OCI-LY3 (cell line): ENCODE data around the gene OR1K1.

Experiments
- H2AFZ ChIP-seq: fragments of 200-600, 300-600 bp; shearing (Covaris generic); 2 replicates; pipeline ENCODE4 v1.6.0; 2014; ENCODE audit warnings: antibody characterized with exemption, low read depth, low read length
- H3K27ac ChIP-seq: fragments of 200-600, 300-600 bp; sonication (generic); 2 replicates; pipeline ENCODE4 v1.5.1; 2014; ENCODE audit warnings: mild to moderate bottlenecking, low read length, moderate library complexity, mixed read lengths
- H3K27me3 ChIP-seq: fragments of 200-600, 300-600 bp; sonication (generic); 2 replicates; pipeline ENCODE4 v1.6.1; 2014; ENCODE audit warnings: low read depth, low read length, mixed read lengths
- H3K36me3 ChIP-seq: fragments of 200-600, 300-600 bp; sonication (generic); replicated peaks from 2 replicates; pipeline ENCODE3; 2014; ENCODE audit warnings: low read depth, low read length, mixed read lengths
- H3K4me1 ChIP-seq: fragments of 300-600, 200-600 bp; sonication (generic); 2 replicates; pipeline ENCODE4 v1.6.1; 2014; ENCODE audit warnings: low read length, mixed read lengths
- H3K4me2 ChIP-seq: fragments of 200-600, 300-600 bp; sonication (generic); 2 replicates; pipeline ENCODE4 v1.6.1; 2014; ENCODE audit warnings: low read length, mixed read lengths
- H3K4me3 ChIP-seq: fragments of 300-600, 200-600 bp; sonication (generic); 2 replicates; pipeline ENCODE4 v1.5.1; 2014; ENCODE audit warnings: antibody characterized with exemption, mild to moderate bottlenecking, low read length, moderate library complexity
- H3K79me2 ChIP-seq: fragments of 300-600, 200-600 bp; shearing (Covaris generic); 2 replicates; pipeline ENCODE4 v1.6.1; 2014; ENCODE audit warnings: mild to moderate bottlenecking, low read length, mixed read lengths
- H3K9ac ChIP-seq: fragments of 300-600, 200-600 bp; shearing (Covaris generic); 2 replicates; pipeline ENCODE4 v1.6.0; 2014; ENCODE audit warnings: mild to moderate bottlenecking, low read length, moderate library complexity
- H3K9me3 ChIP-seq: fragments of 200-600, 300-600 bp; shearing (Covaris generic); 2 replicates; pipeline ENCODE4 v1.6.1; 2014; ENCODE audit warnings: low read length, mixed read lengths; ENCODE audit not compliant: insufficient read depth
- H4K20me1 ChIP-seq: fragments of 200-600, 300-600 bp; sonication (generic); 2 replicates; pipeline ENCODE4 v1.6.1; 2016; ENCODE audit warnings: low read length, mixed read lengths; ENCODE audit not compliant: insufficient read depth
- EZH2phosphoT487 ChIP-seq: fragments of 200-600 bp; shearing (Covaris generic); IDR thresholded peaks from 2 replicates; pipeline ENCODE4 v1.6.1; 2018; ENCODE audit warnings: antibody characterized with exemption, mixed run types, low read depth
- TF ChIP-seq, protein P1 (sequence below): fragments of 200-600, 300-600 bp; sonication (generic); IDR thresholded peaks from 2 replicates; pipeline ENCODE4 v1.5.1; 2014; ENCODE audit warnings: antibody characterized with exemption, low read length, low read depth

The OR1K1 gene, protein sequence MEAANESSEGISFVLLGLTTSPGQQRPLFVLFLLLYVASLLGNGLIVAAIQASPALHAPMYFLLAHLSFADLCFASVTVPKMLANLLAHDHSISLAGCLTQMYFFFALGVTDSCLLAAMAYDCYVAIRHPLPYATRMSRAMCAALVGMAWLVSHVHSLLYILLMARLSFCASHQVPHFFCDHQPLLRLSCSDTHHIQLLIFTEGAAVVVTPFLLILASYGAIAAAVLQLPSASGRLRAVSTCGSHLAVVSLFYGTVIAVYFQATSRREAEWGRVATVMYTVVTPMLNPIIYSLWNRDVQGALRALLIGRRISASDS

DNA sequence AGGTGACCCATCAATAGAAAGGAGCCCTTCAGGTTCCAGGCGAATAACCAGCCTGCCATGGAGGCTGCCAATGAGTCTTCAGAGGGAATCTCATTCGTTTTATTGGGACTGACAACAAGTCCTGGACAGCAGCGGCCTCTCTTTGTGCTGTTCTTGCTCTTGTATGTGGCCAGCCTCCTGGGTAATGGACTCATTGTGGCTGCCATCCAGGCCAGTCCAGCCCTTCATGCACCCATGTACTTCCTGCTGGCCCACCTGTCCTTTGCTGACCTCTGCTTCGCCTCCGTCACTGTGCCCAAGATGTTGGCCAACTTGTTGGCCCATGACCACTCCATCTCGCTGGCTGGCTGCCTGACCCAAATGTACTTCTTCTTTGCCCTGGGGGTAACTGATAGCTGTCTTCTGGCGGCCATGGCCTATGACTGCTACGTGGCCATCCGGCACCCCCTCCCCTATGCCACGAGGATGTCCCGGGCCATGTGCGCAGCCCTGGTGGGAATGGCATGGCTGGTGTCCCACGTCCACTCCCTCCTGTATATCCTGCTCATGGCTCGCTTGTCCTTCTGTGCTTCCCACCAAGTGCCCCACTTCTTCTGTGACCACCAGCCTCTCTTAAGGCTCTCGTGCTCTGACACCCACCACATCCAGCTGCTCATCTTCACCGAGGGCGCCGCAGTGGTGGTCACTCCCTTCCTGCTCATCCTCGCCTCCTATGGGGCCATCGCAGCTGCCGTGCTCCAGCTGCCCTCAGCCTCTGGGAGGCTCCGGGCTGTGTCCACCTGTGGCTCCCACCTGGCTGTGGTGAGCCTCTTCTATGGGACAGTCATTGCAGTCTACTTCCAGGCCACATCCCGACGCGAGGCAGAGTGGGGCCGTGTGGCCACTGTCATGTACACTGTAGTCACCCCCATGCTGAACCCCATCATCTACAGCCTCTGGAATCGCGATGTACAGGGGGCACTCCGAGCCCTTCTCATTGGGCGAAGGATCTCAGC lies at the start of gene OR1K1:
TSS of gene OR1K1 (plus strand) at position 58 of the 995 bp plus-strand sequence. CDS start at position 58, 0 bp downstream.
- H3K36me3 ChIP-seq, result no peaks in the 10 kb centered on the region
- no peaks in the 10 kb centered on the region for H3K79me2 ChIP-seq
- no peak for TF ChIP-seq EZH2phosphoT487
- TF ChIP-seq, protein P1, sequence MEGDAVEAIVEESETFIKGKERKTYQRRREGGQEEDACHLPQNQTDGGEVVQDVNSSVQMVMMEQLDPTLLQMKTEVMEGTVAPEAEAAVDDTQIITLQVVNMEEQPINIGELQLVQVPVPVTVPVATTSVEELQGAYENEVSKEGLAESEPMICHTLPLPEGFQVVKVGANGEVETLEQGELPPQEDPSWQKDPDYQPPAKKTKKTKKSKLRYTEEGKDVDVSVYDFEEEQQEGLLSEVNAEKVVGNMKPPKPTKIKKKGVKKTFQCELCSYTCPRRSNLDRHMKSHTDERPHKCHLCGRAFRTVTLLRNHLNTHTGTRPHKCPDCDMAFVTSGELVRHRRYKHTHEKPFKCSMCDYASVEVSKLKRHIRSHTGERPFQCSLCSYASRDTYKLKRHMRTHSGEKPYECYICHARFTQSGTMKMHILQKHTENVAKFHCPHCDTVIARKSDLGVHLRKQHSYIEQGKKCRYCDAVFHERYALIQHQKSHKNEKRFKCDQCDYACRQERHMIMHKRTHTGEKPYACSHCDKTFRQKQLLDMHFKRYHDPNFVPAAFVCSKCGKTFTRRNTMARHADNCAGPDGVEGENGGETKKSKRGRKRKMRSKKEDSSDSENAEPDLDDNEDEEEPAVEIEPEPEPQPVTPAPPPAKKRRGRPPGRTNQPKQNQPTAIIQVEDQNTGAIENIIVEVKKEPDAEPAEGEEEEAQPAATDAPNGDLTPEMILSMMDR, result no peak
- H2AFZ ChIP-seq, result no peak within 1 kb of the TSS
- H3K9ac ChIP-seq, result no peak within 1 kb of the TSS
- H3K4me2 ChIP-seq, result no peak within 1 kb of the TSS
- H3K27ac ChIP-seq, result no peak within 1 kb of the TSS
- no peaks in the 10 kb centered on the region for H4K20me1 ChIP-seq
- H3K9me3 ChIP-seq, result no peaks in the 10 kb centered on the region
- no peaks in the 10 kb centered on the region for H3K27me3 ChIP-seq
- H3K4me1 ChIP-seq, result no peaks in the 10 kb centered on the region
- H3K4me3 ChIP-seq, result no peak within 1 kb of the TSS

DNA sequence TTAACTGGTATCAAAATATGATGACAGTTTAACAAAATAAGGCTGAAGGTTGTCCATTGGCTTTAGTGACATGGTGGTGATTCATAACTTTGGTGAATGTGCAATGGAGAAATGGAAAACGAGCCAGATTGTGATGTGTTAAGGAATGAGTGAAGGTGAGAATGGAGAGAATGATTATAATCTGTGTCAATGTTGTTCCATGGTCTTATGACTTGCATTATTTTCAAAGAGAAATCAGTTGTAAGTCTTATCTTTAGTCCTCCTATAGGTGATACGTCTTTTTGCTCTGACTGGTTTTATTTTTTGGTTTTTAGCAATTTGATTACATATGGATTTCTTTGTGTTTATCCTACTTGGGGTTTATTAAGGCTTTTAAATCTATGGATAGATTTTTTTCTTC lies 45.1 kb upstream of the OR1K1 start:
- no peak overlapping the region for H3K27ac ChIP-seq
- H3K4me2 ChIP-seq, result no peak overlapping the region
- TF ChIP-seq, protein P1, result no peak
- no peak for TF ChIP-seq EZH2phosphoT487
- H3K4me3 ChIP-seq, result no peak overlapping the region
- no peaks in the 10 kb centered on the region for H3K36me3 ChIP-seq
- H3K27me3 ChIP-seq, result 0 out of 2 replicates have a peak, but pooled peaks cover 2% of the 10 kb centered on the region
- 0 out of 2 replicates have a peak, but pooled peaks cover 4% of the 10 kb centered on the region for H3K9me3 ChIP-seq
- no peaks in the 10 kb centered on the region for H4K20me1 ChIP-seq
- no peak overlapping the region for H2AFZ ChIP-seq
- H3K4me1 ChIP-seq, result no peaks in the 10 kb centered on the region
- no peak overlapping the region for H3K9ac ChIP-seq
- H3K79me2 ChIP-seq, result no peaks in the 10 kb centered on the region

GRCh38 chr9:122767817-122768216 lies 32.1 kb upstream of the OR1K1 start:
- TF ChIP-seq, protein P1, result no peak
- TF ChIP-seq EZH2phosphoT487, result no peak
- Histone ChIP-seq H3K4me2 (no peak overlapping the region), H3K4me3 (no peak overlapping the region), H3K27me3 (0 out of 2 replicates have a peak, but pooled peaks cover 7% of the 10 kb centered on the region), H4K20me1 (no peaks in the 10 kb centered on the region), H2AFZ (no peak overlapping the region), H3K9me3 (peaks cover 4% of the 10 kb centered on the region; the same call in 1 of the 2 replicates), H3K9ac (no peak overlapping the region), H3K27ac (no peak overlapping the region), H3K4me1 (no peaks in the 10 kb centered on the region), H3K79me2 (no peaks in the 10 kb centered on the region), H3K36me3 (no peaks in the 10 kb centered on the region)

GRCh38 chr9:122777052-122777451 lies 22.9 kb upstream of the OR1K1 start:
- no peak overlapping the region for H3K27ac ChIP-seq
- TF ChIP-seq, protein P1, result no peak
- TF ChIP-seq EZH2phosphoT487, result no peak
- H3K4me2 ChIP-seq, result no peak overlapping the region
- H3K4me1 ChIP-seq, result no peaks in the 10 kb centered on the region
- H3K4me3 ChIP-seq, result no peak overlapping the region
- H3K27me3 ChIP-seq, result 0 out of 2 replicates have a peak, but pooled peaks cover 7% of the 10 kb centered on the region
- H2AFZ ChIP-seq, result no peak overlapping the region
- no peaks in the 10 kb centered on the region for H4K20me1 ChIP-seq
- H3K79me2 ChIP-seq, result no peaks in the 10 kb centered on the region
- no peaks in the 10 kb centered on the region for H3K9me3 ChIP-seq
- H3K9ac ChIP-seq, result no peak overlapping the region
- H3K36me3 ChIP-seq, result no peaks in the 10 kb centered on the region
